BE2C (cell line): ENCODE measurements around the gene RAB11FIP4.

Experiments
- DNase-seq: peaks from one replicate; pipeline ENCODE4 v3.0.0-alpha.2; 2020
- H3K27me3 ChIP-seq: fragments of 250-450 bp; sonication (Bioruptor Pico); 2 replicates; pipeline ENCODE4 v1.5.1; 2020; ENCODE audit warnings: mild to moderate bottlenecking
- H3K36me3 ChIP-seq: fragments of 250-450 bp; sonication (Bioruptor Pico); 2 replicates; pipeline ENCODE4 v1.5.1; 2020; ENCODE audit warnings: mild to moderate bottlenecking
- H3K4me1 ChIP-seq: fragments of 250-450 bp; sonication (Bioruptor Pico); 2 replicates; pipeline ENCODE4 v1.5.1; 2020
- H3K4me3 ChIP-seq: 2 replicates; pipeline ENCODE4 v1.5.1; 2011; ENCODE audit warnings: low read depth, low read length
- H3K9me3 ChIP-seq: fragments of 250-450 bp; sonication (Bioruptor Pico); 2 replicates; pipeline ENCODE4 v1.5.1; 2020
- CTCF ChIP-seq: IDR thresholded peaks from 2 replicates; pipeline ENCODE4 v1.5.1; 2012; ENCODE audit warnings: mild to moderate bottlenecking, low read depth, low read length

RAB11FIP4 gene

GRCh38 chr17:31573861-31574260 is 182.4 kb downstream of the RAB11FIP4 start:
- Histone ChIP-seq H3K4me3 (no peak overlapping the region), H3K4me1 (no peaks in the 10 kb centered on the region; the same call in 1 of the 2 replicates), H3K27me3 (no peaks in the 10 kb centered on the region), H3K9me3 (no peaks in the 10 kb centered on the region), H3K36me3 (no peaks in the 10 kb centered on the region)
- no peak for TF ChIP-seq CTCF
- no peak for DNase-seq

GRCh38 chr17:31574458-31574857 is 183.0 kb downstream of the RAB11FIP4 start:
- Histone ChIP-seq H3K36me3 (no peaks in the 10 kb centered on the region), H3K9me3 (no peaks in the 10 kb centered on the region), H3K4me3 (no peak overlapping the region), H3K27me3 (no peaks in the 10 kb centered on the region), H3K4me1 (no peaks in the 10 kb centered on the region; the same call in 1 of the 2 replicates)
- no peak for TF ChIP-seq CTCF
- DNase-seq = no peak

- TF ChIP-seq CTCF = no peak
- Histone ChIP-seq H3K4me1 (peaks cover 5% of the 10 kb centered on the region; the same call in 1 of the 2 replicates), H3K27me3 (no peaks in the 10 kb centered on the region), H3K4me3 (no peak overlapping the region), H3K36me3 (no peaks in the 10 kb centered on the region), H3K9me3 (no peaks in the 10 kb centered on the region)
- no peak for DNase-seq
Measured at GRCh38 chr17:31575043-31575442, 183.6 kb downstream of the RAB11FIP4 start.

- Histone ChIP-seq H3K36me3 (no peaks in the 10 kb centered on the region), H3K27me3 (no peaks in the 10 kb centered on the region), H3K9me3 (no peaks in the 10 kb centered on the region), H3K4me3 (no peak overlapping the region), H3K4me1 (peaks cover 20% of the 10 kb centered on the region)
- DNase-seq = peak; percentile 91
- TF ChIP-seq CTCF = no peak
Measured at GRCh38 chr17:31579265-31579664, 187.8 kb downstream of the RAB11FIP4 start.

GRCh38 chr17:31580316-31580705 is 188.8 kb downstream of the RAB11FIP4 start:
- no peaks in the 10 kb centered on the region for H3K9me3 ChIP-seq
- no peak for DNase-seq
- TF ChIP-seq CTCF = no peak
- no peaks in the 10 kb centered on the region for H3K36me3 ChIP-seq
- no peaks in the 10 kb centered on the region for H3K27me3 ChIP-seq
- H3K4me1 ChIP-seq = peaks cover 20% of the 10 kb centered on the region
- H3K4me3 ChIP-seq = no peak overlapping the region

- H3K36me3 ChIP-seq = no peaks in the 10 kb centered on the region
- peak; percentile 83 for DNase-seq
- H3K9me3 ChIP-seq = no peaks in the 10 kb centered on the region
- peaks cover 20% of the 10 kb centered on the region for H3K4me1 ChIP-seq
- no peak for TF ChIP-seq CTCF
- no peaks in the 10 kb centered on the region for H3K27me3 ChIP-seq
- 0 out of 2 replicates have a peak overlapping the region, but pooled peaks have one; percentile 23 for H3K4me3 ChIP-seq
Measured at GRCh38 chr17:31580706-31581490, 189.4 kb downstream of the RAB11FIP4 start.
